ENCODE results near the gene THRAP3. TPM values are rescaled to one million over a fixed set of nuclear protein-coding genes. Genes with fewer than 3 reads are reported as not detected.
"Not testable (repeated sequence)": the region's sequence is repeated elsewhere in the genome, so short reads cannot be mapped to it uniquely, and the experiment has no call there.

Gene THRAP3
- total and polyA plus RNA-seq, 5 donors: 32.6 to 85.5 (median 75.5) TPM

GRCh38 chr1:36183309-36183856 is 40.9 kb upstream of the THRAP3 start:
- Histone ChIP-seq H3K27ac (ENCODE audit: low read length) (peak overlapping the region; percentile 53), H3K9me3 (ENCODE audit: control insufficient read depth, low read length) (no peaks in the 10 kb centered on the region), H3K27me3 (ENCODE audit: control insufficient read depth, insufficient read depth) (no peaks in the 10 kb centered on the region), H3K4me1 (ENCODE audit: control insufficient read depth, insufficient read depth, low read length) (peaks cover 3% of the 10 kb centered on the region), H3K4me3 (ENCODE audit: low read length) (no peak overlapping the region)
- intact Hi-C loops (cut with DNase I): loop anchor here in 2 of 4 donors (10.0 kb wide), 2 partner anchors 79 to 101 kb away; no protein-coding TSS in a partner anchor
- ATAC-seq: no peak
- DNase-seq: peak in 1 of 3 donors; percentile 0
- 58% methylated on average over 2 of the region's 2 CpGs for WGBS

GRCh38 chr1:36187800-36188593 is 36.2 kb upstream of the THRAP3 start:
- H3K27ac ChIP-seq (ENCODE audit: low read length): peak overlapping the region; percentile 93
- H3K9me3 ChIP-seq (ENCODE audit: control insufficient read depth, low read length): no peaks in the 10 kb centered on the region
- intact Hi-C loops (cut with DNase I): loop anchor here in 3 of 4 donors (2.0 to 10.0 kb wide), 4 partner anchors 36 to 97 kb away; no protein-coding TSS in a partner anchor
- H3K27me3 ChIP-seq (ENCODE audit: control insufficient read depth, insufficient read depth): no peaks in the 10 kb centered on the region
- H3K4me3 ChIP-seq (ENCODE audit: low read length): no peak overlapping the region
- ATAC-seq (peak; percentile 92 to 94), DNase-seq (peak; percentile 87 to 92 (median 91))
- H3K4me1 ChIP-seq (ENCODE audit: control insufficient read depth, insufficient read depth, low read length): peaks cover 3% of the 10 kb centered on the region
- 4% methylated on average over 9 of the region's 9 CpGs for WGBS

GRCh38 chr1:36196805-36197204 is 27.4 kb upstream of the THRAP3 start:
- H3K27ac ChIP-seq (ENCODE audit: low read length); ATAC-seq; H3K4me1 ChIP-seq (ENCODE audit: control insufficient read depth, insufficient read depth, low read length); H3K27me3 ChIP-seq (ENCODE audit: control insufficient read depth, insufficient read depth); H3K9me3 ChIP-seq (ENCODE audit: control insufficient read depth, low read length); H3K4me3 ChIP-seq (ENCODE audit: low read length); intact Hi-C loops (cut with DNase I): not testable (repeated sequence)
- DNase-seq: peak in 2 of 3 donors; percentile 40 to 41
- 90% methylated on average over 12 of the region's 12 CpGs for WGBS

GRCh38 chr1:36198641-36199040 is 25.6 kb upstream of the THRAP3 start:
- no peak overlapping the region for H3K27ac ChIP-seq (ENCODE audit: low read length)
- WGBS: 95% methylated on average over 5 of the region's 5 CpGs
- H3K9me3 ChIP-seq (ENCODE audit: control insufficient read depth, low read length): no peaks in the 10 kb centered on the region
- no peak overlapping the region for H3K4me3 ChIP-seq (ENCODE audit: low read length)
- H3K27me3 ChIP-seq (ENCODE audit: control insufficient read depth, insufficient read depth): no peaks in the 10 kb centered on the region
- intact Hi-C loops (cut with DNase I): no loop called here
- ATAC-seq (no peak), DNase-seq (peak in 1 of 3 donors; percentile 1)
- H3K4me1 ChIP-seq (ENCODE audit: control insufficient read depth, insufficient read depth, low read length): peaks cover 9% of the 10 kb centered on the region

GRCh38 chr1:36199934-36200741 is 24.1 kb upstream of the THRAP3 start:
- H3K4me1 ChIP-seq (ENCODE audit: control insufficient read depth, insufficient read depth, low read length): peaks cover 15% of the 10 kb centered on the region
- peak overlapping the region; percentile 94 for H3K27ac ChIP-seq (ENCODE audit: low read length)
- ATAC-seq (peak; percentile 45 to 61), DNase-seq (peak; percentile 45 to 74 (median 64))
- H3K4me3 ChIP-seq (ENCODE audit: low read length): no peak overlapping the region
- 41% methylated on average over 13 of the region's 13 CpGs for WGBS
- H3K27me3 ChIP-seq (ENCODE audit: control insufficient read depth, insufficient read depth): no peaks in the 10 kb centered on the region
- H3K9me3 ChIP-seq (ENCODE audit: control insufficient read depth, low read length): no peaks in the 10 kb centered on the region
- intact Hi-C loops (cut with DNase I): no loop called here

- WGBS: 77% methylated on average over 3 of the region's 3 CpGs
- Histone ChIP-seq H3K27me3 (ENCODE audit: control insufficient read depth, insufficient read depth) (no peaks in the 10 kb centered on the region), H3K9me3 (ENCODE audit: control insufficient read depth, low read length) (no peaks in the 10 kb centered on the region), H3K4me1 (ENCODE audit: control insufficient read depth, insufficient read depth, low read length) (peaks cover 20% of the 10 kb centered on the region), H3K27ac (ENCODE audit: low read length) (peak overlapping the region; percentile 93), H3K4me3 (ENCODE audit: low read length) (no peak overlapping the region)
- DNase-seq: no peak
- no peak for ATAC-seq
- intact Hi-C loops (cut with DNase I): no loop called here
Observed at GRCh38 chr1:36203027-36203553, 21.2 kb upstream of the THRAP3 start.

GRCh38 chr1:36203554-36204346 is 20.5 kb upstream of the THRAP3 start:
- peak; percentile 71 to 90 (median 88) for DNase-seq
- H3K27me3 ChIP-seq (ENCODE audit: control insufficient read depth, insufficient read depth): no peaks in the 10 kb centered on the region
- WGBS: 25% methylated on average over 10 of the region's 10 CpGs
- ATAC-seq: peak; percentile 75 to 78
- intact Hi-C loops (cut with DNase I): no loop called here
- no peak overlapping the region for H3K4me3 ChIP-seq (ENCODE audit: low read length)
- peak overlapping the region; percentile 93 for H3K27ac ChIP-seq (ENCODE audit: low read length)
- no peaks in the 10 kb centered on the region for H3K9me3 ChIP-seq (ENCODE audit: control insufficient read depth, low read length)
- H3K4me1 ChIP-seq (ENCODE audit: control insufficient read depth, insufficient read depth, low read length): peaks cover 20% of the 10 kb centered on the region

GRCh38 chr1:36204347-36204909 is 19.8 kb upstream of the THRAP3 start:
- peak; percentile 51 to 83 (median 80) for DNase-seq
- H3K4me1 ChIP-seq (ENCODE audit: control insufficient read depth, insufficient read depth, low read length): peaks cover 20% of the 10 kb centered on the region
- peak overlapping the region; percentile 99 for H3K27ac ChIP-seq (ENCODE audit: low read length)
- peak; percentile 5 to 11 for ATAC-seq
- H3K27me3 ChIP-seq (ENCODE audit: control insufficient read depth, insufficient read depth): no peaks in the 10 kb centered on the region
- no peaks in the 10 kb centered on the region for H3K9me3 ChIP-seq (ENCODE audit: control insufficient read depth, low read length)
- intact Hi-C loops (cut with DNase I): no loop called here
- WGBS: 60% methylated on average over 6 of the region's 6 CpGs
- no peak overlapping the region for H3K4me3 ChIP-seq (ENCODE audit: low read length)

- Histone ChIP-seq H3K4me1 (ENCODE audit: control insufficient read depth, insufficient read depth, low read length) (peaks cover 16% of the 10 kb centered on the region), H3K4me3 (ENCODE audit: low read length) (no peak overlapping the region), H3K9me3 (ENCODE audit: control insufficient read depth, low read length) (no peaks in the 10 kb centered on the region), H3K27ac (ENCODE audit: low read length) (peak overlapping the region; percentile 58), H3K27me3 (ENCODE audit: control insufficient read depth, insufficient read depth) (no peaks in the 10 kb centered on the region)
- ATAC-seq: no peak
- intact Hi-C loops (cut with DNase I): no loop called here
- 82% methylated on average over 3 of the region's 3 CpGs for WGBS
- DNase-seq: no peak
Observed at GRCh38 chr1:36206323-36206858, 17.9 kb upstream of the THRAP3 start.

GRCh38 chr1:36207339-36207738 is 16.9 kb upstream of the THRAP3 start:
- Histone ChIP-seq H3K9me3 (ENCODE audit: control insufficient read depth, low read length) (no peaks in the 10 kb centered on the region), H3K27ac (ENCODE audit: low read length) (peak overlapping the region; percentile 81), H3K4me1 (ENCODE audit: control insufficient read depth, insufficient read depth, low read length) (peaks cover 16% of the 10 kb centered on the region), H3K27me3 (ENCODE audit: control insufficient read depth, insufficient read depth) (no peaks in the 10 kb centered on the region), H3K4me3 (ENCODE audit: low read length) (no peak overlapping the region)
- ATAC-seq: peak; percentile 75 to 82
- intact Hi-C loops (cut with DNase I): no loop called here
- 27% methylated on average over 6 of the region's 6 CpGs for WGBS
- peak; percentile 87 to 94 (median 89) for DNase-seq

Measured in right cardiac atrium (tissue), 5 donors.